HG02970 (cell line): Measurements from ENCODE around the gene TK1.

ENCODE experiments used
- ATAC-seq: cut with Tn5 transposase; IDR thresholded peaks from one replicate; pipeline ENCODE4 v1.9.1; 2021; ENCODE audit warnings: mild to moderate bottlenecking, moderate library complexity, moderate number of reproducible peaks; ENCODE audit not compliant: unreplicated experiment, low FRiP score

Gene TK1

GRCh38 chr17:78135858-78136500, 50.9 kb downstream of the TK1 start:
- ATAC-seq, result no peak

GRCh38 chr17:78134899-78135385, 51.9 kb downstream of the TK1 start:
- no peak for ATAC-seq

GRCh38 chr17:78133971-78134898, 52.6 kb downstream of the TK1 start:
- ATAC-seq, result no peak

GRCh38 chr17:78133179-78133951, 53.5 kb downstream of the TK1 start:
- no peak for ATAC-seq

DNA sequence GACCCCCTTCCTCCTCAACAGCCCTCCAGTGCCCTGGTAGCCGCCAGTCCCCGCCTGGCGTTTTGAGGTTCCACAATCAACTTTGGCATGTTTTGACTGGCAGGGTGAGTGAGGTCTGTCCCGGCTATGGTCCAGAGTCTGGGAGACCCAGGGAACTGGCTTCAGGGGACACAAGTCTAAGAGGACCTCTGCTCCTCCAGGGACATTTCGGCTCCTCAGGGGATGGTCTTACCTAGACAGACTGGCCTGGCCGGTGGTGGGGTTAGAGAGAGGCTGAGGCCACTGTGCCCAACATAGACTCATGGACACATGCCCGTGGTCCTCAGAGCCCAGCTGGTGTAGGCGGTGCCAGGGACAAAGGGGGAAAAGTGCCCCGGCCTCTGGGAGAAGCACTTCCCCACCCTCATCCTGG, 54.1 kb downstream of the TK1 start:
- ATAC-seq, result no peak

DNA sequence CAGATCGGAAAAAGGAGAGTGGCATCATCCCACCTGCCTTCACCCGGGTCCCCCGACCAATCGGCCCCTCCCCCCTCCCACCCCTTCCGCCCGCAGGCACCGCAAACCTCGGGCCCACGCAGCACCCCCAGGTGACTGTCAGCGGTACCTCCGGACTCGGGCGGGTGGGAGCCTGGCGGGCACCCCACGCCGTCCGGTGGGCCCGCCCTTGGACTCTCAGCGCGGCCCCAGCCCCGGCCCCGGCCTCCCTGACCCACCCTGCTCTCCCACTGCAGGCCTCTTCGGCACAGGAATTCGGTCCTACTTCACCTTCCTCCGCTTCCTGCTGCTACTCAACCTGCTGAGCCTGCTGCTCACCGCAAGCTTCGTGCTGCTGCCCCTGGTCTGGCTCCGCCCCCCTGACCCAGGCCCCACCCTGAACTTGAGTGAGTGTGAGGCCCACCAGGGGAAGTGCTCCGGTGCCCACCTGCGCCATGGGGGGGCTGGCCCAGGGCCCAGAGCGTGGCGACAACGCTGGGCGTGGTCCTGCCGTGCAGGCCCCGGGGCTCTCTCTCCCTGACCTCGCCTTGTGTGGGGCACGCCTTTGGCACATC, 54.7 kb downstream of the TK1 start:
- no peak for ATAC-seq

DNA sequence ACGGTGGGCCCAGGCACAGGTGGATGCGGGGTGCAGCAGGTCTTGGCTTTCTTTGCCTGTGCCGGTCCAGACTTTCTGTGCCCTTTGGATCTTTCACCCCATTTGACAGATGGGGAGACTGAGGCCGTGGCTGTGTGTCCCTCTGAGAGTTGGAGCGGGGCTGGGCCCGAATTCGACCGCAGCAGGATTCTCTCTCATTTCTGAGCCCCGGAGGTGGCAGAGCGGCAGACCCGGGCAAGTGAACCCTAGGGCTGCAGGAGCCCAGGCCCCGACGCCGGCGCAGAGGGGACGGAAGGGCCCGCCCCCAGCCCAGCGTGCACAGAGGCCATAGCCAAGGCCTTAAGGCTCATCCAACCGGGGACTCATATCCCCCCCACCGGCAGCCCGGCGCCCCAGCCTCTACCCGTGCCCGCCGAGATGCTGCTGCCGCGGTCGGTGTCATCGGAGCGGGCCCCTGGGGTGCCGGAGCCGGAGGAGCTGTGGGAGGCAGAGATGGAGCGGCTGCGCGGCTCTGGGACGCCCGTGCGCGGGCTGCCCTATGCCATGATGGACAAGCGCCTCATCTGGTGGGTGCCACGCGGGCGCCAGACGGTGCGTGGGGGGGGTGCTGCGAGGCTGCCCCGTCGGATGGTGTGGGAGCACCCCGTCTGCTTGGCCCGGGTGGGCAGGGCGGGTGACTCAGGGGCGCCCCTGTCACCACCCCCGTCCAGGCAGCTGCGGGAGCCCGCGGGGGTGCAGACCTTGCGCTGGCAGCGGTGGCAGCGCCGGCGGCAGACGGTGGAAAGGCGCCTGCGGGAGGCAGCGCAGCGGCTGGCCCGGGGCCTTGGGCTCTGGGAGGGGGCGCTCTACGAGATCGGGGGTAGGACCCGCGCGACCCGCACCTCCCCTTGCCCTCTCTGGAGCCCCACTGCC, 55.4 kb downstream of the TK1 start:
- ATAC-seq, result no peak

DNA sequence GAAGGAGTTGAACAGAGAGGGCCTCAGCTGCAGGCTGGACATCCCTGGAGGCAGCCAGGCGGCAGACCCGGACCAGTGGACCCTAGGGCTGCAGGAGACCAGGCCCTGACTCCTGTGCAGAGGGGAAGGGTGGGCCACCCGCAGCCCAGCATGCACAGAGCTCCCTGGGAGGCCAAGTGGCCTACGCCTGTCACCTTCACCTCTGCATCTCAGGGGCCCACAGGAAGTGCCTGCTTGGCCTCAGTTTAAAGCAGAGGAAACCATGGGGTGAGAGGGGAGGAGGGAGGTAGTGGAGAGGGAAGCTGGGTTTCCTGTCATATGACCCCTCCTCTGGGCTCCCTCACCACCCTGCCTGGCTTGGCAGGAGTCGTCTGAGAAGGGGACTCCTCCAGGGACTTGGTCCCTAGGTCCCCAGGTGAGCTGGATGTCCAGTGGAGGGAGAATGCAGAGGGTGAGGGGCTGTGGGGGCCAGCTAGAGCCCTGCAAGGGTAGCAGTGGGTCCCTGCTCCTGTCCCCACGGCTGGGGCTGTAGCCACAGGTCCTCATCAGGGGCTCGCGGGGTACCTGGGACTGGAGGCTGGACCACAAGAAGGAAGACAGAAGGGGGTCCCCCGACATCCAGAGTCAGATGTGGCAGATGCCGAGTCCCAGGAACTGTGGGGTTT, 56.3 kb downstream of the TK1 start, which contains the start of gene TMC8:
Gene TMC8 (plus strand): TSS at position 335 of the 665 bp plus-strand sequence. CDS start 818 bp downstream, outside the sequence.
- no peak for ATAC-seq

DNA sequence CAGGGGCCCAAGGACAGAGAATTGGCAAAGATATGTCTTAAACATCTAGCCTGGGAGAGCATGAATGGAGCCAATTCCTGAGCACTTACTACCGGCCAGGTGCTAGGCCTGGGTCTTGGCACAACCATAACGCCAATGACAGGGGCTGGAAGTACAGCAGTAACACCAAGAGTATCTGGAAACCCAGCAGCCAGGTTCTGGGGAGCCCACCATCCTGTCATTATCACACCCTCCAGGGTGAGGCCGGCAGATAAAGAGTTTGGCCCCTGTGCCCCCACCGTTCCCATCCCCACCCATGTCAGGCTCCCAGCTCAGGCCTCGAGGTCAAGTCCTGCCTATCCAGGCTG, 56.8 kb downstream of the TK1 start:
- ATAC-seq, result no peak

DNA sequence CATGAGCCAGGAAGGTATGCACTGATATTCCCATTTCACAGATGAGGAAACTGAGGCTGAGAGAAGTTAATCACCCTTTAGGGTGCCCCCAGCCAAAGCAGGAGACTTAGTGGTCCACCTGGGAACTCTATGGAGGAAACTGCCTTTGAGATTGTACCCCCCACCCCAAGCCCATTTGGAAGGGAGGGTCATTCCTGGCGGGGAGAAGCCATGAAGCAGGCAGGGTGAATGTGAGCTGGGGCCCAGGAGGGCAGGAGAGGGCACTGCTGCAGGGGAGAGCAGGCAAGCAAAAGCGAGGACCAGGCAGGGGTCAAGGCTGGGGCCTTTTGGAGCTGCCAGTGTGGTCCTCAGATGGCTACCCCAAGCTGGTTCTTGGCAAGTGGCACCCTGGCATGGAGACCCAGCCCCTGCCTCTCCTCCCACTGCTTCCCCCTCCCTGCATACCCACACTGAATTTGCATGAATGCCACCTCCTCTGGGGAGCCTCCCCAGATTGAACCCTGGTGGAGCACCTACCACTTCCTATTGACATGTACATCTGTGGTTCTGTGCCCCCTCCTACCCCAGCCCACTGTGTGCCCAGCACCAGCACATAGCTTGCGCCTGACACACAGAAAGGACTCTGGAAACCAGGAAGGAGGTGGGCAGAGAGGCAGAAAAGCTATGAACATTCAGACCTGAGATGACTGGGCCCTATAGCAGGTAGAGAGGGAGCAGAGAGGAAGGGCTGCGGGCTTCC, 57.3 kb downstream of the TK1 start:
- no peak for ATAC-seq

- ATAC-seq, result no peak
Measured at GRCh38 chr17:78128551-78129350, 58.1 kb downstream of the TK1 start, which contains the start of gene TMC6. Gene TMC6 (minus strand): TSS chr17:78128755. CDS start chr17:78126832, 1,923 bp downstream.

- ATAC-seq, result no peak
Measured at GRCh38 chr17:78127888-78128550, 58.8 kb downstream of the TK1 start.

GRCh38 chr17:78127239-78127887, 59.5 kb downstream of the TK1 start:
- ATAC-seq, result no peak

GRCh38 chr17:78126895-78127238, 60.0 kb downstream of the TK1 start:
- no peak for ATAC-seq

DNA sequence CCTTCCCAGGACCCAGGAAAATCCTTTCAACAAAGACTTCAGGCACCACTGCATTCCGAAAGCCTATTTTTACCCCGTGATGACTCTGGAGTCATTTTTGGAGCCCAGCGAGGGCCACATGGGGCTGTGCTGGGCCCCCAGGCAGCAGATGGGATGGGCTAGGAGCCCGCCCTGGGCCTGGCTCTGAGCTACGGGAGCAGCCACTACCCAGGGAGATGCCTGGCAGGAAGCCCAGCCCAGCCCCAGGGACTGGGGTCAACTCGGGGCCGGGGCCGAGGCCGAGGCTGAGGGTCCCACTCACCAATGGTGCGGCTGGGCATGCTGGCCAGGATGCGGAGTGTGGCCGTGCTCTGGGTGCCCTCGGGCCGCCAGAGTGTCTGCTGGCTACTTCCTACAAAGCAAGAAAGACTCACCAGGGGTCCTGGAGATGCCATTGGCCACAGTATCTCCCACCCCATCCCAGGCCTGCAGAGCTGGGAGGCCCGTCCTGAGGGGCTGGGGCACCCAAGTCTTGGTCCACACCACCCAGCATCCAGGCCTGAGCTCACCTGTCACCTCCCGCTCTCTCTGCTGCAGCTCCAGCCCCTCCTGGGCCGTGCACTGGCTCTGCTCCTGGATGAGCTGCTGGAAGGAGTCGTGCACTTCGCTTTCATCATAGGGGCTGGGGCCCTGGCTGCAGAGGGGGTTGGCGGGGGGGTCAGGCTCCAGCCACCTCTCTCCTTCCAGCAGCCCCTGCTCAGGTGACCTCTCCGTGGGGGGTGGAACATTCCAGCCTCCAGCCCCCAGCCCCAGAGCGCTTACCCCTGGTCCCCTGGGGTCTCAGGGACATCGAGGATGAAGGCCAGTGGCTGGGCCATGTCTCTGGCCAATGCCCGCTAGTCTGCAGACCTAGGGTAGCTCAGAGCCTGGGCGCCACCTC, 60.6 kb downstream of the TK1 start:
- no peak for ATAC-seq
